Cardiac muscle cell (in vitro differentiated cells and primary cell): ENCODE results near the gene FASTK. TPM values are rescaled to one million over a fixed set of nuclear protein-coding genes. Genes with fewer than 3 reads are reported as not detected.
A peak's percentile ranks its signal among the peaks of the same experiment; 100 is the strongest.

ENCODE experiments used
- DNase-seq, 2 donors: peaks; one replicate each; pipeline versions ENCODE4 v3.0.0 to v3.0.0-alpha.2; 2010 to 2017; ENCODE audit warnings: low read depth in 1 of 2, low spot score in 1 of 2
- H3K27ac ChIP-seq: fragments of 200-600 bp; sonication (generic); 2 replicates; pipeline ENCODE4 v1.5.1; 2016
- H3K27me3 ChIP-seq: fragments of 200-600 bp; sonication (generic); 2 replicates; pipeline ENCODE4 v1.6.0; 2016; ENCODE audit warnings: control low read depth
- H3K36me3 ChIP-seq: fragments of 200-600 bp; sonication (generic); 2 replicates; pipeline ENCODE4 v1.5.1; 2016; ENCODE audit warnings: control low read depth
- H3K4me1 ChIP-seq: fragments of 200-600 bp; sonication (generic); 2 replicates; pipeline ENCODE4 v1.8.1; 2017; ENCODE audit warnings: low read depth, mild to moderate bottlenecking, mixed run types
- H3K4me3 ChIP-seq: fragments of 200-600 bp; sonication (generic); 2 replicates; pipeline ENCODE4 v1.5.1; 2016; ENCODE audit warnings: mild to moderate bottlenecking
- H3K9me3 ChIP-seq: fragments of 200-600 bp; sonication (generic); 2 replicates; pipeline ENCODE4 v1.5.1; 2017; ENCODE audit warnings: low read depth, mild to moderate bottlenecking, control low read depth
- polyA plus RNA-seq: library from polyadenylated mRNA; unstranded; fragments of >200 nt; fragmentation: Nextera tagmentation; extraction: Ambion mirVana; gene quantifications from 2 replicates; pipeline ENCODE4 v1.2.1, GENCODE V29; 2016
- total RNA-seq: library from RNA; depleted of rRNA; stranded (reverse); fragments of >200 nt; gene quantifications from 2 replicates; pipeline ENCODE4 v1.2.3, GENCODE V29; 2016
- TF ChIP-seq, protein P1 (sequence below): IDR thresholded peaks from 2 replicates; pipeline ENCODE4 v1.5.1; 2012; ENCODE audit warnings: low read depth, mild to moderate bottlenecking, low read length

FASTK gene
- total and polyA plus RNA-seq, 2 experiments from 2014 or later: 165 to 227 TPM

- H3K27me3 ChIP-seq: no peaks in the 10 kb centered on the region
- peak overlapping the region; percentile 14 for H3K4me3 ChIP-seq
- TF ChIP-seq, protein P1, sequence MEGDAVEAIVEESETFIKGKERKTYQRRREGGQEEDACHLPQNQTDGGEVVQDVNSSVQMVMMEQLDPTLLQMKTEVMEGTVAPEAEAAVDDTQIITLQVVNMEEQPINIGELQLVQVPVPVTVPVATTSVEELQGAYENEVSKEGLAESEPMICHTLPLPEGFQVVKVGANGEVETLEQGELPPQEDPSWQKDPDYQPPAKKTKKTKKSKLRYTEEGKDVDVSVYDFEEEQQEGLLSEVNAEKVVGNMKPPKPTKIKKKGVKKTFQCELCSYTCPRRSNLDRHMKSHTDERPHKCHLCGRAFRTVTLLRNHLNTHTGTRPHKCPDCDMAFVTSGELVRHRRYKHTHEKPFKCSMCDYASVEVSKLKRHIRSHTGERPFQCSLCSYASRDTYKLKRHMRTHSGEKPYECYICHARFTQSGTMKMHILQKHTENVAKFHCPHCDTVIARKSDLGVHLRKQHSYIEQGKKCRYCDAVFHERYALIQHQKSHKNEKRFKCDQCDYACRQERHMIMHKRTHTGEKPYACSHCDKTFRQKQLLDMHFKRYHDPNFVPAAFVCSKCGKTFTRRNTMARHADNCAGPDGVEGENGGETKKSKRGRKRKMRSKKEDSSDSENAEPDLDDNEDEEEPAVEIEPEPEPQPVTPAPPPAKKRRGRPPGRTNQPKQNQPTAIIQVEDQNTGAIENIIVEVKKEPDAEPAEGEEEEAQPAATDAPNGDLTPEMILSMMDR: no peak
- H3K27ac ChIP-seq: peak overlapping the region; percentile 88
- H3K36me3 ChIP-seq: no peaks in the 10 kb centered on the region
- H3K9me3 ChIP-seq: no peaks in the 10 kb centered on the region
- DNase-seq: peak; percentile 74 to 76
- H3K4me1 ChIP-seq: peaks cover 38% of the 10 kb centered on the region
These were observed 32.9 kb upstream of the FASTK start for GRCh38 chr7:151113344-151114150.

DNA sequence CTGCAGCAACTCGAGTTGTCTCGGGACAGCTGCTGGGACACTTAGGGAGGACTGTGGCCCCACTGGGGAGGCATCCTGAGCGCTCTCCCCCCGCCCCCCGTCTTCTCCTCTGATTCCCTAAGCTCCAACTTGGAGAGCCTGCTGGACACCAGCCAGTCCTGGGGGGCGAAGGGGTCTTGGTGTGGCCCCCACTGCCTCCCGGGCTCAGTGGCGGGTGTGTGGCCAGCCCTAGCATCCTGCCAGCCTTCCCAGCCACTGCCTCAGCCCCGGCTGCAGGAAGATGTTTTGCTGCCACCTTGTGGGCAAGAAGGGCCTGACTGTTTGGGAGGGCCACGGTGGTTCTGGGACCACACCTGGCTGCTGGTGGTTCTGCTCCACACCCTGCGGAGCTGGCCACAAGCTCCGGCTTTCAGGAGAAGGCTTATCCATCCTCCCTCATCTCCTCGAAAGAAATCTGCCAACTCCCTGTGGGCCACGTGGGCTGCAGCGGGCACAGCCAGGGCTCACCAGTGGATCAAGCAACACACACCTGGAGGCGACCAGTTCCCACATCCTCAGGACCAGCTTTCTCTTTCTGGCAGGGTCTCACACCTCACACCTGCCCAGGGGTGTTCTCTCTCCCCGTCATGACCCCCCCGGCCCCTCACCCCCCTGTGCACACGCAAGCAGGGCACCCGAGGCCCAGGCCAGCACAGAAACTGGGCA lies 30.5 kb upstream of the FASTK start:
- H3K36me3 ChIP-seq: no peaks in the 10 kb centered on the region
- TF ChIP-seq, protein P1: peak; percentile 87
- peak; percentile 79 for DNase-seq
- H3K27ac ChIP-seq: peak overlapping the region; percentile 78
- H3K4me1 ChIP-seq: peaks cover 49% of the 10 kb centered on the region
- H3K4me3 ChIP-seq: no peak overlapping the region
- H3K9me3 ChIP-seq: no peaks in the 10 kb centered on the region
- H3K27me3 ChIP-seq: no peaks in the 10 kb centered on the region

DNA sequence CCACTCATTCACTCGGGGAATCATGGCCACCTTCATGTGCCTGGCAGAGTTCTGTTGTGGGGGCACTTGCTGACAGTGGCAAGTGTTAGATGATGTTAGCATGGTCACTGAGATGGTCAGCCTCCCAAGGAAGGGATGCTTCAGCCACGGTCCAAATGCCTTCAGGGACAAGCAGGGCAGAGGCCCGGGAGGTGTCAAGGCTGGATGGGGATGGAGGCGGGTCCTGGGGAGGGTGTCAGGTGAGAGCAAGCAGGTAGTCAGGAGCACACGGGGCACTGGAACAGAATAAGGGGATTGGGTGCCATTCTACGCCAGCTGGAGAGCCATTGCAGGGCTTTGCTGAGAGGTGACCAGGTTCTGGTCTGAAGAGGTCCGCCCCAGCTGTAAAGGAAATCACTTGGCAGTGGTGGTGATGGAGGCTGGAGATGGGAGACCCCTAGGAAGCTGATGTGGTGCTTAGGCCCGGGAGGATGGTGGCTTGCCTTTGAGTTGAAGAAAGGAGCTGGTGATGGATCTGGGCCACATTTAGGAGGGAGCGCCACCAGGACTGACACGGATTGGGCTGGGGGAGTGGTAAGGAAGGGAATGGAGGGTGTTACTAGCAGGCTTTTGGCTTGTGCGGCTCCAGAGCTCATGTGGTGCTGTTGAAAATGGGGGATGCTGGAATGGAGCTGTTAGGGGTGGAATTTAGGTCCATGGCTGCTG lies 29.8 kb upstream of the FASTK start:
- DNase-seq: no peak
- no peak overlapping the region for H3K4me3 ChIP-seq
- H3K27ac ChIP-seq: no peak overlapping the region
- no peaks in the 10 kb centered on the region for H3K36me3 ChIP-seq
- TF ChIP-seq, protein P1: no peak
- H3K4me1 ChIP-seq: peaks cover 43% of the 10 kb centered on the region
- H3K9me3 ChIP-seq: no peaks in the 10 kb centered on the region
- H3K27me3 ChIP-seq: no peaks in the 10 kb centered on the region

GRCh38 chr7:151109094-151110048 lies 28.8 kb upstream of the FASTK start:
- peak in 1 of 2 donors; percentile 58 for DNase-seq
- TF ChIP-seq, protein P1: no peak

More at GRCh38 chr7:151109094-151110048, 28.8 kb upstream of the FASTK start:
- no peaks in the 10 kb centered on the region for H3K36me3 ChIP-seq
- no peak overlapping the region for H3K4me3 ChIP-seq
- no peak overlapping the region for H3K27ac ChIP-seq
- H3K27me3 ChIP-seq: no peaks in the 10 kb centered on the region
- no peaks in the 10 kb centered on the region for H3K9me3 ChIP-seq
- peaks cover 42% of the 10 kb centered on the region for H3K4me1 ChIP-seq
